HG02973 (cell line): ENCODE results near the gene MOG.

Experiments
- ATAC-seq: cut with Tn5 transposase; IDR thresholded peaks from one replicate; pipeline ENCODE4 v1.9.1; 2021; ENCODE audit warnings: moderate library complexity; ENCODE audit not compliant: unreplicated experiment

The MOG gene

GRCh38 chr6:29674008-29674407 lies 17.1 kb downstream of the MOG start:
- no peak for ATAC-seq

GRCh38 chr6:29675561-29675960 lies 18.7 kb downstream of the MOG start:
- ATAC-seq, result no peak

GRCh38 chr6:29676981-29677601 lies 20.2 kb downstream of the MOG start:
- ATAC-seq, result no peak

GRCh38 chr6:29678114-29678513 lies 21.2 kb downstream of the MOG start:
- no peak for ATAC-seq

GRCh38 chr6:29679962-29680361 lies 23.1 kb downstream of the MOG start:
- ATAC-seq, result no peak

GRCh38 chr6:29680416-29680815 lies 23.5 kb downstream of the MOG start:
- ATAC-seq, result no peak

- ATAC-seq, result no peak
Observed at GRCh38 chr6:29680904-29681303, 24.0 kb downstream of the MOG start, which contains the start of gene ZFP57. Gene ZFP57 (minus strand): TSS chr6:29681152. CDS start chr6:29677003, 4,149 bp downstream.

- ATAC-seq, result no peak
Observed at GRCh38 chr6:29681811-29682210, 24.9 kb downstream of the MOG start.

- no peak for ATAC-seq
Observed at GRCh38 chr6:29685718-29686326, 28.9 kb downstream of the MOG start.

- no peak for ATAC-seq
Observed at GRCh38 chr6:29694637-29695036, 37.7 kb downstream of the MOG start.

- ATAC-seq, result no peak
Observed at GRCh38 chr6:29696147-29697125, 39.5 kb downstream of the MOG start.

GRCh38 chr6:29702519-29703103 lies 45.7 kb downstream of the MOG start:
- no peak for ATAC-seq

- ATAC-seq, result no peak
Observed at GRCh38 chr6:29705389-29706231, 48.7 kb downstream of the MOG start.

- ATAC-seq, result no peak
Observed at GRCh38 chr6:29708432-29709179, 51.7 kb downstream of the MOG start.

- no peak for ATAC-seq
Observed at GRCh38 chr6:29709188-29709587, 52.3 kb downstream of the MOG start.

- ATAC-seq, result no peak
Observed at GRCh38 chr6:29710281-29710941, 53.5 kb downstream of the MOG start.

GRCh38 chr6:29720863-29721262 lies 64.0 kb downstream of the MOG start:
- no peak for ATAC-seq
